ENCODE measurements around the gene RNASET2. TPM values are rescaled to one million over a fixed set of nuclear protein-coding genes. Genes with fewer than 3 reads are reported as not detected.

Gene RNASET2
- total and polyA plus RNA-seq, 4 donors = 17.7 to 37.2 (median 25.0) TPM

DNA sequence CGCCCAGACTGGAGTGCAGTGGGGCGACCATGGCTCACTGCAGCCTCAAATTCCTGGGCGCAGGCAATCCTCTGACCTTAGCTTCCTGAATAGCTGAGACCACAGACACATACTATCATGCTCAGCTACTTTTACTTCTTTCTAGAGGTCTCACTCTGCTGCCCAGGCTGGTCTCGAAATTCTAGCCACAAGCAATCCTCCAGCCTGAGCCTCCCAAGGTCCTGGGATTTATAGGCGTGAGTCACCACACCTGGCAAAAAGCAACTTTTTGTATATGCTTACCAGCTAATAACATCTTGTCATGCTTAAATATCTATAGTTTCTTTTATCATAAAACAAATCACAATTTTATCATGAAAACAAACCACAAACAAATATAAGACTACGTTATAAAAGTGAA, 23.0 kb downstream of the RNASET2 start:
- TF ChIP-seq EGR1 (IDR thresholded peaks at IDR 0.05; ENCODE audit: low read depth in 2 of 2) = no peak
- TF ChIP-seq GABPA (IDR thresholded peaks at IDR 0.05 in 1 of 2, conservative IDR thresholded peaks at IDR 0.05 in 1 of 2) = no peak
- no peak for TF ChIP-seq FOXA1 (IDR thresholded peaks at IDR 0.05)
- TF ChIP-seq YY1 (IDR thresholded peaks at IDR 0.05) = no peak
- no peak for TF ChIP-seq FOXA2 (IDR thresholded peaks at IDR 0.05)
- TF ChIP-seq, protein P1, sequence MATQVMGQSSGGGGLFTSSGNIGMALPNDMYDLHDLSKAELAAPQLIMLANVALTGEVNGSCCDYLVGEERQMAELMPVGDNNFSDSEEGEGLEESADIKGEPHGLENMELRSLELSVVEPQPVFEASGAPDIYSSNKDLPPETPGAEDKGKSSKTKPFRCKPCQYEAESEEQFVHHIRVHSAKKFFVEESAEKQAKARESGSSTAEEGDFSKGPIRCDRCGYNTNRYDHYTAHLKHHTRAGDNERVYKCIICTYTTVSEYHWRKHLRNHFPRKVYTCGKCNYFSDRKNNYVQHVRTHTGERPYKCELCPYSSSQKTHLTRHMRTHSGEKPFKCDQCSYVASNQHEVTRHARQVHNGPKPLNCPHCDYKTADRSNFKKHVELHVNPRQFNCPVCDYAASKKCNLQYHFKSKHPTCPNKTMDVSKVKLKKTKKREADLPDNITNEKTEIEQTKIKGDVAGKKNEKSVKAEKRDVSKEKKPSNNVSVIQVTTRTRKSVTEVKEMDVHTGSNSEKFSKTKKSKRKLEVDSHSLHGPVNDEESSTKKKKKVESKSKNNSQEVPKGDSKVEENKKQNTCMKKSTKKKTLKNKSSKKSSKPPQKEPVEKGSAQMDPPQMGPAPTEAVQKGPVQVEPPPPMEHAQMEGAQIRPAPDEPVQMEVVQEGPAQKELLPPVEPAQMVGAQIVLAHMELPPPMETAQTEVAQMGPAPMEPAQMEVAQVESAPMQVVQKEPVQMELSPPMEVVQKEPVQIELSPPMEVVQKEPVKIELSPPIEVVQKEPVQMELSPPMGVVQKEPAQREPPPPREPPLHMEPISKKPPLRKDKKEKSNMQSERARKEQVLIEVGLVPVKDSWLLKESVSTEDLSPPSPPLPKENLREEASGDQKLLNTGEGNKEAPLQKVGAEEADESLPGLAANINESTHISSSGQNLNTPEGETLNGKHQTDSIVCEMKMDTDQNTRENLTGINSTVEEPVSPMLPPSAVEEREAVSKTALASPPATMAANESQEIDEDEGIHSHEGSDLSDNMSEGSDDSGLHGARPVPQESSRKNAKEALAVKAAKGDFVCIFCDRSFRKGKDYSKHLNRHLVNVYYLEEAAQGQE (IDR thresholded peaks at IDR 0.05) = no peak
- WGBS = 93% methylated on average over 6 of the region's 6 CpGs
- Histone ChIP-seq H3K27ac (ENCODE audit: low read depth in 1 of 2, low read length in 2 of 2) (no peak overlapping the region), H3K9ac (ENCODE audit: low read depth in 1 of 2, low read length in 2 of 2) (no peak overlapping the region), H3K9me3 (ENCODE audit: control insufficient read depth in 4 of 4, low read length in 3 of 4) (no peaks in the 10 kb centered on the region), H3K4me1 (ENCODE audit: control insufficient read depth in 4 of 4, insufficient read depth in 4 of 4, low read length in 3 of 4) (no peaks in the 10 kb centered on the region), H3K36me3 (ENCODE audit: control insufficient read depth in 4 of 4, insufficient read depth in 3 of 4, low read depth in 1 of 4, low read length in 3 of 4) (peaks cover 0 to 23% (median 18%) of the 10 kb centered on the region in 4 donors), H3K27me3 (ENCODE audit: control insufficient read depth in 4 of 4, insufficient read depth in 4 of 4, low read length in 3 of 4) (no peaks in the 10 kb centered on the region), H3K4me3 (ENCODE audit: low read depth in 1 of 3, low read length in 3 of 3) (no peak overlapping the region)
- no peak for DNase-seq (ENCODE audit: low spot score)

DNA sequence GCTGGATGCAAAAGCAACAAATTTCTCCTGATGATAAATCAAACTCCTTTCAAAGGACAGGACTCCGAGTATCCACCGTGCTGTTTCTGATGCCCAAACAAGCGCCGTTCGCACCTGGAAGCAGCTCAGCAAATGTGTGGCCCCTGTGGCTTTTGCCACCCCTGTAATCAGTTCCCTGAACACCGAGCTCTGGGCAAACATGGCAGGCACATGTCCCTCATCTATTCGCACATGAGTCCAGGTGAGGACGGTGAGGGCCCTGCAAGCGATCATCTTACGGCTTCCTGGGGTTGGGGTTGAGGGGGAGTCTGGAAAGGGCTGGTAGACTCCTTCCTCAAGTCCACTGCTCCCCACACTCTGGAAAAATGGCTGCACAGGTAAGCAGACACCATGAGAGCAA, 23.7 kb downstream of the RNASET2 start:
- H3K36me3 ChIP-seq (ENCODE audit: control insufficient read depth in 4 of 4, insufficient read depth in 3 of 4, low read depth in 1 of 4, low read length in 3 of 4) = peaks cover 0 to 22% (median 15%) of the 10 kb centered on the region in 4 donors
- no peaks in the 10 kb centered on the region for H3K4me1 ChIP-seq (ENCODE audit: control insufficient read depth in 4 of 4, insufficient read depth in 4 of 4, low read length in 3 of 4)
- no peak overlapping the region for H3K4me3 ChIP-seq (ENCODE audit: low read depth in 1 of 3, low read length in 3 of 3)
- H3K27ac ChIP-seq (ENCODE audit: low read depth in 1 of 2, low read length in 2 of 2) = no peak overlapping the region
- H3K27me3 ChIP-seq (ENCODE audit: control insufficient read depth in 4 of 4, insufficient read depth in 4 of 4, low read length in 3 of 4) = no peaks in the 10 kb centered on the region
- no peak for DNase-seq (ENCODE audit: low spot score)
- TF ChIP-seq NR2F2 (IDR thresholded peaks at IDR 0.05) = no peak
- TF ChIP-seq YY1 (IDR thresholded peaks at IDR 0.05) = no peak
- H3K9ac ChIP-seq (ENCODE audit: low read depth in 1 of 2, low read length in 2 of 2) = no peak overlapping the region
- no peaks in the 10 kb centered on the region for H3K9me3 ChIP-seq (ENCODE audit: control insufficient read depth in 4 of 4, low read length in 3 of 4)
- 98% methylated on average over 10 of the region's 10 CpGs for WGBS

DNA sequence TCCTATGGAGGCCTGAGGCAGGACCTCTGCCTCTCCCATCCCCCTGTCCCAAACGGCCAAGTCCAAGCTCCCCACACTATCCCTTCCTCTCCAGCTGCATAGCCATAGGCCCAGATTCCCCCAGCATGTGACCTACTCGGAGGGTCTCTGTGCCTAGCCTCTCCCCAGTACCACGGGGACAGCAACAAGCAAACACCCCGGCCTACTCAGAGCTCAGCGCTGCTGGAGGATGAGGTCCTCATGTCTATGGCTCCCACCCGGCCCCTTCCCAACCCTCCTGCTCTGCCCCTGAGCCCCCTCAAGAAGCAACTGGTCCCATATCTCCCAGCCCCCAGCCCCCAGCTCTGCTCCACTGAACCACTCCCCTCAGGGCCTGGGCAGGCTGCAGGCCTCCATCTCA, 24.2 kb downstream of the RNASET2 start:
- no peaks in the 10 kb centered on the region for H3K9me3 ChIP-seq (ENCODE audit: control insufficient read depth in 4 of 4, low read length in 3 of 4)
- H3K27me3 ChIP-seq (ENCODE audit: control insufficient read depth in 4 of 4, insufficient read depth in 4 of 4, low read length in 3 of 4) = no peaks in the 10 kb centered on the region
- H3K4me3 ChIP-seq (ENCODE audit: low read depth in 1 of 3, low read length in 3 of 3) = no peak overlapping the region
- DNase-seq (ENCODE audit: low spot score) = no peak
- H3K27ac ChIP-seq (ENCODE audit: low read depth in 1 of 2, low read length in 2 of 2) = no peak overlapping the region
- WGBS = 94% methylated on average over 6 of the region's 6 CpGs
- H3K4me1 ChIP-seq (ENCODE audit: control insufficient read depth in 4 of 4, insufficient read depth in 4 of 4, low read length in 3 of 4) = no peaks in the 10 kb centered on the region
- no peak overlapping the region for H3K9ac ChIP-seq (ENCODE audit: low read depth in 1 of 2, low read length in 2 of 2)
- TF ChIP-seq, protein P2, sequence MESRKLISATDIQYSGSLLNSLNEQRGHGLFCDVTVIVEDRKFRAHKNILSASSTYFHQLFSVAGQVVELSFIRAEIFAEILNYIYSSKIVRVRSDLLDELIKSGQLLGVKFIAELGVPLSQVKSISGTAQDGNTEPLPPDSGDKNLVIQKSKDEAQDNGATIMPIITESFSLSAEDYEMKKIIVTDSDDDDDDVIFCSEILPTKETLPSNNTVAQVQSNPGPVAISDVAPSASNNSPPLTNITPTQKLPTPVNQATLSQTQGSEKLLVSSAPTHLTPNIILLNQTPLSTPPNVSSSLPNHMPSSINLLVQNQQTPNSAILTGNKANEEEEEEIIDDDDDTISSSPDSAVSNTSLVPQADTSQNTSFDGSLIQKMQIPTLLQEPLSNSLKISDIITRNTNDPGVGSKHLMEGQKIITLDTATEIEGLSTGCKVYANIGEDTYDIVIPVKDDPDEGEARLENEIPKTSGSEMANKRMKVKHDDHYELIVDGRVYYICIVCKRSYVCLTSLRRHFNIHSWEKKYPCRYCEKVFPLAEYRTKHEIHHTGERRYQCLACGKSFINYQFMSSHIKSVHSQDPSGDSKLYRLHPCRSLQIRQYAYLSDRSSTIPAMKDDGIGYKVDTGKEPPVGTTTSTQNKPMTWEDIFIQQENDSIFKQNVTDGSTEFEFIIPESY (IDR thresholded peaks at IDR 0.05) = no peak
- no peak for TF ChIP-seq FOXA1 (IDR thresholded peaks at IDR 0.05)
- TF ChIP-seq, protein P3, sequence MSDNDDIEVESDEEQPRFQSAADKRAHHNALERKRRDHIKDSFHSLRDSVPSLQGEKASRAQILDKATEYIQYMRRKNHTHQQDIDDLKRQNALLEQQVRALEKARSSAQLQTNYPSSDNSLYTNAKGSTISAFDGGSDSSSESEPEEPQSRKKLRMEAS (IDR thresholded peaks at IDR 0.05) = no peak
- TF ChIP-seq, protein P4, sequence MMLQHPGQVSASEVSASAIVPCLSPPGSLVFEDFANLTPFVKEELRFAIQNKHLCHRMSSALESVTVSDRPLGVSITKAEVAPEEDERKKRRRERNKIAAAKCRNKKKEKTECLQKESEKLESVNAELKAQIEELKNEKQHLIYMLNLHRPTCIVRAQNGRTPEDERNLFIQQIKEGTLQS (IDR thresholded peaks at IDR 0.05) = no peak
- TF ChIP-seq, protein P5, sequence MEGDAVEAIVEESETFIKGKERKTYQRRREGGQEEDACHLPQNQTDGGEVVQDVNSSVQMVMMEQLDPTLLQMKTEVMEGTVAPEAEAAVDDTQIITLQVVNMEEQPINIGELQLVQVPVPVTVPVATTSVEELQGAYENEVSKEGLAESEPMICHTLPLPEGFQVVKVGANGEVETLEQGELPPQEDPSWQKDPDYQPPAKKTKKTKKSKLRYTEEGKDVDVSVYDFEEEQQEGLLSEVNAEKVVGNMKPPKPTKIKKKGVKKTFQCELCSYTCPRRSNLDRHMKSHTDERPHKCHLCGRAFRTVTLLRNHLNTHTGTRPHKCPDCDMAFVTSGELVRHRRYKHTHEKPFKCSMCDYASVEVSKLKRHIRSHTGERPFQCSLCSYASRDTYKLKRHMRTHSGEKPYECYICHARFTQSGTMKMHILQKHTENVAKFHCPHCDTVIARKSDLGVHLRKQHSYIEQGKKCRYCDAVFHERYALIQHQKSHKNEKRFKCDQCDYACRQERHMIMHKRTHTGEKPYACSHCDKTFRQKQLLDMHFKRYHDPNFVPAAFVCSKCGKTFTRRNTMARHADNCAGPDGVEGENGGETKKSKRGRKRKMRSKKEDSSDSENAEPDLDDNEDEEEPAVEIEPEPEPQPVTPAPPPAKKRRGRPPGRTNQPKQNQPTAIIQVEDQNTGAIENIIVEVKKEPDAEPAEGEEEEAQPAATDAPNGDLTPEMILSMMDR (IDR thresholded peaks at IDR 0.05; ENCODE audit: low read depth, low read length, missing input control) = no peak
- no peak for TF ChIP-seq HNF4G (IDR thresholded peaks at IDR 0.05)
- TF ChIP-seq YY1 (IDR thresholded peaks at IDR 0.05) = no peak
- no peak for TF ChIP-seq SP1 (IDR thresholded peaks at IDR 0.05)
- TF ChIP-seq RXRA (IDR thresholded peaks at IDR 0.05) = no peak
- H3K36me3 ChIP-seq (ENCODE audit: control insufficient read depth in 4 of 4, insufficient read depth in 3 of 4, low read depth in 1 of 4, low read length in 3 of 4) = peaks cover 0 to 20% (median 14%) of the 10 kb centered on the region in 4 donors

All from liver (tissue), 9 donors.